Measurements from ENCODE around the gene ATP4B. TPM values are rescaled to one million over a fixed set of nuclear protein-coding genes. Genes with fewer than 3 reads are reported as not detected.

ATP4B gene
- total RNA-seq, 2 donors from 2014 or later, result not detected

- peaks cover 4% of the 10 kb centered on the region for H3K36me3 ChIP-seq
- no peak overlapping the region for H3K27ac ChIP-seq
- DNase-seq, result no peak
- TF ChIP-seq, protein P1, sequence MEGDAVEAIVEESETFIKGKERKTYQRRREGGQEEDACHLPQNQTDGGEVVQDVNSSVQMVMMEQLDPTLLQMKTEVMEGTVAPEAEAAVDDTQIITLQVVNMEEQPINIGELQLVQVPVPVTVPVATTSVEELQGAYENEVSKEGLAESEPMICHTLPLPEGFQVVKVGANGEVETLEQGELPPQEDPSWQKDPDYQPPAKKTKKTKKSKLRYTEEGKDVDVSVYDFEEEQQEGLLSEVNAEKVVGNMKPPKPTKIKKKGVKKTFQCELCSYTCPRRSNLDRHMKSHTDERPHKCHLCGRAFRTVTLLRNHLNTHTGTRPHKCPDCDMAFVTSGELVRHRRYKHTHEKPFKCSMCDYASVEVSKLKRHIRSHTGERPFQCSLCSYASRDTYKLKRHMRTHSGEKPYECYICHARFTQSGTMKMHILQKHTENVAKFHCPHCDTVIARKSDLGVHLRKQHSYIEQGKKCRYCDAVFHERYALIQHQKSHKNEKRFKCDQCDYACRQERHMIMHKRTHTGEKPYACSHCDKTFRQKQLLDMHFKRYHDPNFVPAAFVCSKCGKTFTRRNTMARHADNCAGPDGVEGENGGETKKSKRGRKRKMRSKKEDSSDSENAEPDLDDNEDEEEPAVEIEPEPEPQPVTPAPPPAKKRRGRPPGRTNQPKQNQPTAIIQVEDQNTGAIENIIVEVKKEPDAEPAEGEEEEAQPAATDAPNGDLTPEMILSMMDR (IDR thresholded peaks at IDR 0.05), result no peak
- no peaks in the 10 kb centered on the region for H3K27me3 ChIP-seq
- no peaks in the 10 kb centered on the region for H3K4me1 ChIP-seq
- H3K9ac ChIP-seq (ENCODE audit: low read depth in 2 of 2, low read length in 2 of 2), result no peak overlapping the region
- no peaks in the 10 kb centered on the region for H3K9me3 ChIP-seq
- H3K4me3 ChIP-seq, result no peak overlapping the region
- intact Hi-C loops (cut with DNase I), result no loop called here
These were observed 23.5 kb downstream of the ATP4B start for GRCh38 chr13:113634279-113635047.

- no peak overlapping the region for H3K4me3 ChIP-seq
- H3K9ac ChIP-seq (ENCODE audit: low read depth in 2 of 2, low read length in 2 of 2), result no peak overlapping the region
- DNase-seq, result no peak
- H3K27me3 ChIP-seq, result no peaks in the 10 kb centered on the region
- no peaks in the 10 kb centered on the region for H3K9me3 ChIP-seq
- TF ChIP-seq, protein P1 (IDR thresholded peaks at IDR 0.05), result no peak
- H3K27ac ChIP-seq, result no peak overlapping the region
- intact Hi-C loops (cut with DNase I), result no loop called here
- peaks cover 4% of the 10 kb centered on the region for H3K36me3 ChIP-seq
- H3K4me1 ChIP-seq, result no peaks in the 10 kb centered on the region
These were observed 24.5 kb downstream of the ATP4B start for GRCh38 chr13:113633485-113633873.

- Histone ChIP-seq H3K27ac (no peak overlapping the region), H3K4me3 (no peak overlapping the region), H3K4me1 (no peaks in the 10 kb centered on the region), H3K9me3 (no peaks in the 10 kb centered on the region), H3K9ac (ENCODE audit: low read depth in 2 of 2, low read length in 2 of 2) (no peak overlapping the region), H3K27me3 (no peaks in the 10 kb centered on the region), H3K36me3 (no peaks in the 10 kb centered on the region)
- TF ChIP-seq, protein P1 (IDR thresholded peaks at IDR 0.05), result no peak
- no peak for DNase-seq
- intact Hi-C loops (cut with DNase I), result no loop called here
These were observed 25.1 kb downstream of the ATP4B start for GRCh38 chr13:113632706-113633484.

GRCh38 chr13:113631341-113632095 lies 26.5 kb downstream of the ATP4B start:
- no peak for DNase-seq

DNA sequence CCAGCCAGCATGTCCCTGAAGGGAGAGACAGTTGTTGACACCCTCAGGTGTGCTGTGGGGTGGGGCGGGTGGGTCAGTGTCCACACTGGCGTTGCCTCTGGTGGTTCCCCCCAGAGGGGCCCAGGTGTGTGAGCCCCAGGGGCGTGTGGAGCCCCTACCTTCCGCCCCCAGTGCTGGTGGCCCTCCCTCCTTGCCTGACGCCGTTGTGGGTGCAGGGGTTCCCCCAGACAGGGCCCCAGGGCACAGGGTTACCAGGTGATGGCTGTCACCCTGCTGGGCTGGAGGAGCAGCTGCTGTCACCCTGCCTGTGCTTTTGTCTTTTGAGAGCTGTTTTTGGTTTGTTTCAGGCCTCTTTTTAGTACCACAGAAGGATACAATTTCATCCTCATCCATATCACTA lies 27.2 kb downstream of the ATP4B start:
- no peaks in the 10 kb centered on the region for H3K9me3 ChIP-seq
- intact Hi-C loops (cut with DNase I), result no loop called here
- no peak overlapping the region for H3K4me3 ChIP-seq
- H3K9ac ChIP-seq (ENCODE audit: low read depth in 2 of 2, low read length in 2 of 2), result no peak overlapping the region
- H3K27me3 ChIP-seq, result no peaks in the 10 kb centered on the region
- H3K36me3 ChIP-seq, result no peaks in the 10 kb centered on the region
- no peak overlapping the region for H3K27ac ChIP-seq
- H3K4me1 ChIP-seq, result no peaks in the 10 kb centered on the region
- no peak for DNase-seq
- TF ChIP-seq, protein P1 (IDR thresholded peaks at IDR 0.05), result no peak

More at GRCh38 chr13:113631341-113632095, 26.5 kb downstream of the ATP4B start:
- Histone ChIP-seq H3K4me1 (no peaks in the 10 kb centered on the region), H3K27me3 (no peaks in the 10 kb centered on the region), H3K36me3 (no peaks in the 10 kb centered on the region), H3K27ac (no peak overlapping the region), H3K9me3 (no peaks in the 10 kb centered on the region), H3K4me3 (no peak overlapping the region), H3K9ac (ENCODE audit: low read depth in 2 of 2, low read length in 2 of 2) (no peak overlapping the region)
- intact Hi-C loops (cut with DNase I), result no loop called here
- TF ChIP-seq, protein P1 (IDR thresholded peaks at IDR 0.05), result no peak

Data from colonic mucosa (tissue), 4 donors.